IPS-NIHi7 (cell line): ENCODE results near the gene PLCB1.
"Not testable (repeated sequence)": the region's sequence is repeated elsewhere in the genome, so short reads cannot be mapped to it uniquely, and the experiment has no call there.

Experiments used
- DNase-seq: peaks from one replicate; pipeline ENCODE4 v3.0.0; 2012; ENCODE audit warnings: mixed read lengths; ENCODE audit errors: extremely low spot score

The PLCB1 gene

GRCh38 chr20:8542110-8542486 is 410.0 kb downstream of the PLCB1 start:
- no peak for DNase-seq

- no peak for DNase-seq
Observed at GRCh38 chr20:8545212-8545611, 413.1 kb downstream of the PLCB1 start.

- no peak for DNase-seq
Observed at GRCh38 chr20:8547035-8547650, 415.1 kb downstream of the PLCB1 start.

- no peak for DNase-seq
Observed at GRCh38 chr20:8547968-8548588, 416.0 kb downstream of the PLCB1 start.

- no peak for DNase-seq
Observed at GRCh38 chr20:8549192-8549591, 417.1 kb downstream of the PLCB1 start.

GRCh38 chr20:8557711-8558110 is 425.6 kb downstream of the PLCB1 start:
- no peak for DNase-seq

- no peak for DNase-seq
Observed at GRCh38 chr20:8562356-8562755, 430.3 kb downstream of the PLCB1 start.

- DNase-seq, result no peak
Observed at GRCh38 chr20:8568075-8568474, 436.0 kb downstream of the PLCB1 start.

GRCh38 chr20:8569766-8570165 is 437.7 kb downstream of the PLCB1 start:
- no peak for DNase-seq

- no peak for DNase-seq
Observed at GRCh38 chr20:8571611-8572010, 439.5 kb downstream of the PLCB1 start.

- DNase-seq, result no peak
Observed at GRCh38 chr20:8573686-8574085, 441.6 kb downstream of the PLCB1 start.

- no peak for DNase-seq
Observed at GRCh38 chr20:8575114-8575513, 443.0 kb downstream of the PLCB1 start.

- no peak for DNase-seq
Observed at GRCh38 chr20:8578161-8578865, 446.2 kb downstream of the PLCB1 start.

- no peak for DNase-seq
Observed at GRCh38 chr20:8579035-8579434, 447.0 kb downstream of the PLCB1 start.

- no peak for DNase-seq
Observed at GRCh38 chr20:8581446-8582183, 449.5 kb downstream of the PLCB1 start.

- DNase-seq, result no peak
Observed at GRCh38 chr20:8583012-8583565, 451.0 kb downstream of the PLCB1 start.

- no peak for DNase-seq
Observed at GRCh38 chr20:8583566-8584043, 451.5 kb downstream of the PLCB1 start.

- DNase-seq, result no peak
Observed at GRCh38 chr20:8587251-8587650, 455.2 kb downstream of the PLCB1 start.

GRCh38 chr20:8587810-8588209 is 455.7 kb downstream of the PLCB1 start:
- no peak for DNase-seq

GRCh38 chr20:8589956-8590355 is 457.9 kb downstream of the PLCB1 start:
- DNase-seq, result no peak

- DNase-seq, result not testable (repeated sequence)
Observed at GRCh38 chr20:8600910-8601541, 469.0 kb downstream of the PLCB1 start.

GRCh38 chr20:8601542-8601912 is 469.5 kb downstream of the PLCB1 start:
- no peak for DNase-seq
